CD4-positive, alpha-beta T cell treated with Interleukin-4 for 4 hours (primary cell): ENCODE results near the gene CDK5RAP1.
"Not testable (repeated sequence)": the region's sequence is repeated elsewhere in the genome, so short reads cannot be mapped to it uniquely, and the experiment has no call there.

Experiments used
- DNase-seq: peaks from one replicate; pipeline ENCODE4 v3.0.0-alpha.2; 2020

The CDK5RAP1 gene

GRCh38 chr20:33401184-33401920 lies at the start of gene CDK5RAP1:
Gene CDK5RAP1 (minus strand): TSS chr20:33401519. CDS start chr20:33397064, 4,455 bp downstream.
- DNase-seq, result peak; percentile 89

- no peak for DNase-seq
Observed at GRCh38 chr20:33450867-33451266, 49.5 kb upstream of the CDK5RAP1 start.

GRCh38 chr20:33445881-33446625 lies 44.7 kb upstream of the CDK5RAP1 start:
- DNase-seq, result no peak

GRCh38 chr20:33444797-33445560 lies 43.7 kb upstream of the CDK5RAP1 start:
- peak; percentile 24 for DNase-seq

GRCh38 chr20:33443512-33444239 lies 42.4 kb upstream of the CDK5RAP1 start, which contains the start of gene SNTA1:
Gene SNTA1 (minus strand): TSS chr20:33443763. CDS start chr20:33443620, 143 bp downstream.
- peak; percentile 92 for DNase-seq

- no peak for DNase-seq
Observed at GRCh38 chr20:33443006-33443511, 41.7 kb upstream of the CDK5RAP1 start.

GRCh38 chr20:33442136-33443005 lies 41.1 kb upstream of the CDK5RAP1 start:
- no peak for DNase-seq

GRCh38 chr20:33441142-33441955 lies 40.0 kb upstream of the CDK5RAP1 start:
- no peak for DNase-seq

GRCh38 chr20:33440562-33440961 lies 39.2 kb upstream of the CDK5RAP1 start:
- not testable (repeated sequence) for DNase-seq

- no peak for DNase-seq
Observed at GRCh38 chr20:33438481-33438880, 37.2 kb upstream of the CDK5RAP1 start.

GRCh38 chr20:33437141-33437911 lies 36.0 kb upstream of the CDK5RAP1 start:
- DNase-seq, result no peak

GRCh38 chr20:33434434-33434833 lies 33.1 kb upstream of the CDK5RAP1 start:
- DNase-seq, result no peak

GRCh38 chr20:33433465-33434234 lies 32.3 kb upstream of the CDK5RAP1 start:
- no peak for DNase-seq

- DNase-seq, result no peak
Observed at GRCh38 chr20:33431797-33432381, 30.6 kb upstream of the CDK5RAP1 start.

GRCh38 chr20:33423875-33424274 lies 22.6 kb upstream of the CDK5RAP1 start:
- not testable (repeated sequence) for DNase-seq

- no peak for DNase-seq
Observed at GRCh38 chr20:33423141-33423834, 22.0 kb upstream of the CDK5RAP1 start.

GRCh38 chr20:33419140-33419974 lies 18.0 kb upstream of the CDK5RAP1 start:
- no peak for DNase-seq
